UCSD-AML1 (cell line): ENCODE measurements around the gene GNAI1.

ENCODE experiments used
- DNase-seq: peaks from one replicate; lab custom pipeline; 2025; ENCODE audit not compliant: unreplicated experiment; lab: John Stamatoyannopoulos, UW

The GNAI1 gene

GRCh38 chr7:80204919-80205318 is 70.3 kb downstream of the GNAI1 start:
- no peak for DNase-seq

DNA sequence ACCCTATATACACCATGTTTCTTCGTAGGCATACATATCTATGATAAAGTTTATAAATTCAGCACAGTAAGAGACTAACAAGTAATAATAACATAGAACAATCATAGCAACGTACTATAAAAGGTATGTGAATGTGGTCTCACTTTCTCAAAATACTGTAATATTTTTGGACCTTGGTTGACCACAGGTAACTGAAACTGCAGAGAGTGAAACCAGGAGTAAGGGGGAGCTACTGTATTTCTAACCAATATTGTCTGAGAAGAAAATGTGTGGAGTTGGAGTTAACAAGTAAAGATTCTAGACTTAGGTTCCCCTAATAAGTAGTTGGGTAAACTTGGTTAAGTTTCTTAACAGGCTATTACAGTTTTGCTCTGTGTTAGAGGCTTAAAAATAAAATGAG is 72.1 kb downstream of the GNAI1 start:
- DNase-seq, result no peak

DNA sequence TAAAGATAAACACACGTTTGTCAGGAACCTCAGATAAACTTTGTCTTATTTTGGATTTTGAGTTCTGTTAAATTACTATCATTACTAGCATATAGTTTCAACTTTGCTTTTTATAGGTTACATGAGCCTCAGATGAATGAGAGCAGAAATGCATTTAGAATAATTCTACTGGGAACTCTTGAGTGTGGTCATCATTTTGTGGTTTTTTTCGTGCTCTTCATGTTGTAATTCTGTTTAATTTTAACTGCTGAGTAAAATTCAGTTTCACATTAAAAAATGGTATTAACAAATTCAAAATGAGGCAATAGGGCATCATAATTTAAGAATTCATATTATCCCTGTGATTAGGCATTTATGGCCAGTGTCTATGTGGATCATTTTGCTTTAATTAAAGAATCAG is 72.9 kb downstream of the GNAI1 start:
- no peak for DNase-seq

DNA sequence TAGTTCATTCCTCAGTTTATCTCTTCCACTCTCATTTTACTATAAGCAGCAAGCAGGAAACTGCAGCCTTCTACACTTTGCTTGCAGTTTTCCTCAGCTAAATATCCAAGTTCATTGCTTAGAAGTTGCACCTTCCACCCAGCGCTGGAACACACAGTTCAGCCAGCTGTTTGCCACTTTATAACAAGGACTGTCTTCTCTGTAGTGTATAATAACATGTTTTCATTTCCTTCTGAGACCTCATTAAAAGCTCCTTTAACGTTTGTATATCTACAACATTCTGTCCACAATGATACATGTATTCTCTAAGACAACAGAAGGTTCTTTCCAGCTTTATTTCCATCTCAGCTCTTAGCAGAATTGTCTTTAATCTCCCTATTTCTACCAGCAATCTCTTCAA is 74.1 kb downstream of the GNAI1 start:
- DNase-seq, result no peak

DNA sequence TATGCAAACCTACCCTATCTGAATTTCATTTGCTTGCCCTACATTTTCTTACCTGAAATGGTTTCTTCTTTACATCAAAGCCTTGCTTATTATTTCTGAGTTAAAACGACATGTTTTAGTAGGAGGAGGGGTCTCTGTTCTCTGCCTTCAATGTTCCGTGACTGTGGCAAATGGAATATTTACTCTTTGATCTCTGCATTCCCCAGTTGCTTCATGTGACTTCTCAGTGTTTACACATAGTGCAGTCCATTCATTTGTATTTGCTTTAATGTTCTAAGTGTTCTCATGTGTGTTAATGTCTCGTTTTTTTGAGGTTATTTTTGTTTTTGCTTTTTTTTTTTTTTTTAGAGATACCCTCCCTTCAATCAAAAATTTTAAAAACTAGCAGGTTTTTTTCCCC is 75.8 kb downstream of the GNAI1 start:
- no peak for DNase-seq

GRCh38 chr7:80213814-80214213 is 79.2 kb downstream of the GNAI1 start:
- DNase-seq, result no peak

- DNase-seq, result no peak
Measured at GRCh38 chr7:80215734-80216133, 81.1 kb downstream of the GNAI1 start.

GRCh38 chr7:80216996-80217842 is 82.6 kb downstream of the GNAI1 start:
- no peak for DNase-seq

DNA sequence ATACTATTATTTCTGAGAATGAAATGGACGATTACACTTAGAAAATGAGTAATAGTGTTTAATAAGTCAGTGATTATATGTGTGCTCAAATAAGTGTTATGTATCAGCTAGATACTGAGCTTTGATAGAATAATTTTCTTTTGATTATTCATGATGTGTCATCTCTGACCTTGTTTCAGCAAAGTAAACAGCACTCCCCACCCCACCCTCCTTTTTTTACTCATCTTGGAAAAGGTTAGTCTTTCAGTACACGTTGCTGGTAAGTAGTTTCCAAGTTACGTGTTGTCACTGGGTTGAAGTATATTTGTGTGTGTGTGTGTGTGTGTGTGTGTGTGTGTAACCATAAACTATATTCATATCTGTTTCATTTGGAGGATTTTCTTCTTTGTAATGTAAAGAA is 84.1 kb downstream of the GNAI1 start:
- no peak for DNase-seq

- DNase-seq, result no peak
Measured at GRCh38 chr7:80220022-80220634, 85.5 kb downstream of the GNAI1 start.

DNA sequence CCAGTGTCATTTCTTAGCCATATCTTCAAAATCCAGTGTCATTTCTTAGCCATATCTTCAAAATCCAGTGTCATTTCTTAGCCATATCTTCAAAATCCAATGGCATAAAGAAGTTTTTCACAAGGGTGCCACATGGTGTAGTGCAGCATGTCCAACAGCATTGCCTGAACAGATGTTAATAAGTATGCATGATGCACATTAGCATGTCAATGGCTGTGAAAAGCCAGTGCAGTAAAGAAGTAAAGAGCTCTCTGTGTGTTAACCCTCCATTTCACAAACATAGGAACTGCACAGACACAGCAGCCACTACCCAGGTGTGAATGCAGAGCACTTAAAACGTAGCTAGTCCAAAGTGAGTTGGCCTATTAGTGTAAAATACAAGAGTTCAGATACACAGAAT is 89.8 kb downstream of the GNAI1 start:
- no peak for DNase-seq

GRCh38 chr7:80225361-80225760 is 90.7 kb downstream of the GNAI1 start:
- no peak for DNase-seq

- DNase-seq, result no peak
Measured at GRCh38 chr7:80226629-80227028, 92.0 kb downstream of the GNAI1 start.

- DNase-seq, result no peak
Measured at GRCh38 chr7:80230327-80230726, 95.7 kb downstream of the GNAI1 start.

GRCh38 chr7:80231707-80232106 is 97.1 kb downstream of the GNAI1 start:
- DNase-seq, result no peak

- no peak for DNase-seq
Measured at GRCh38 chr7:80232979-80233724, 98.5 kb downstream of the GNAI1 start.

DNA sequence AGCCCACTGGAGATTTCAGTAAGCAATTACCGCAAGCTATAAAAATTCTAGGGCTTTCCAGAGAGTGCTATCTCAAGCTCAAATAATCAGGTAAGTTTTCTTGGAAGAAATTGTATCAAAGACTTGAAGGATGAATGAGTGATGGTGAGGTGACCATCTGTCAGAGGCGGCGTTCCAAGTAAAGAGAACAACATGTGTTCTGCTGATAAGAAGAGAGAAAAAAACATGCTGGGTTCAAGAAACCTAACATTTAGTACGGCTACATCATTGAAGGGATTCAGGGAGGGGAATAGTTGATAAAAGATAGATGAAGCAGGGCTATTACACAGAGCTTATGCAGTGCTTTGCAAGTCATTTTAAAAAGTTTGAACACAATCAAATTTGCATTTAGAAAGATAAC is 100.7 kb downstream of the GNAI1 start:
- no peak for DNase-seq

GRCh38 chr7:80236681-80237080 is 102.0 kb downstream of the GNAI1 start:
- no peak for DNase-seq

- no peak for DNase-seq
Measured at GRCh38 chr7:80240265-80241025, 105.8 kb downstream of the GNAI1 start.

GRCh38 chr7:80241671-80242070 is 107.0 kb downstream of the GNAI1 start:
- DNase-seq, result no peak

- no peak for DNase-seq
Measured at GRCh38 chr7:80243425-80243824, 108.8 kb downstream of the GNAI1 start.
